H1 (cell line): ENCODE results near the gene LNX2. TPM values are rescaled to one million over a fixed set of nuclear protein-coding genes. Genes with fewer than 3 reads are reported as not detected.

Experiments
- SAP30 ChIP-seq: fragments of 300-600 bp; sonication (generic); IDR thresholded peaks from 2 replicates; pipeline ENCODE4 v1.7.1; 2012; ENCODE audit warnings: low read length, moderate library complexity, mild to moderate bottlenecking, inconsistent platforms; ENCODE audit not compliant: insufficient read depth, insufficient replicate concordance
- SUZ12 ChIP-seq: fragments of 200-600 bp; sonication (generic); IDR thresholded peaks from 2 replicates; pipeline ENCODE4 v1.6.1; 2012; ENCODE audit warnings: mild to moderate bottlenecking, inconsistent platforms, low read length, moderate library complexity, mixed read lengths
- polyA plus RNA-seq, 7 experiments: library from polyadenylated mRNA; depleted of rRNA in 3 of 7; stranded (reverse) in 5 of 7; unstranded in 2 of 7; fragments of >200 nt in 5 of 7; fragments of 200-250 nt in 2 of 7; gene quantifications; 1 replicate in 5 of 7; 2 replicates in 1 of 7; 4 replicates in 1 of 7; pipeline versions ENCODE4 v1.2.1 to v1.2.3, GENCODE V29; 2011 to 2013; ENCODE audit warnings: missing spikeins in 2 of 7, mixed read lengths in 2 of 7
- total RNA-seq: library from RNA; stranded (reverse); fragmentation: NEBNext Ultra II Directional; extraction: Animal tissue kit (Norgen Biotek cat#: 25700); gene quantifications from 2 replicates; pipeline ENCODE4 v1.2.1, GENCODE V29; 2021
- TF ChIP-seq, protein P1 (sequence below): IDR thresholded peaks from 2 replicates; pipeline ENCODE4 v1.6.1; 2012; ENCODE audit warnings: inconsistent platforms

Gene LNX2
- total and polyA plus RNA-seq, 2 of the 8 experiments (the other 6 are each of a cell fraction or from before 2014, with no cell fraction given), result 6.4 to 13.9 TPM

DNA sequence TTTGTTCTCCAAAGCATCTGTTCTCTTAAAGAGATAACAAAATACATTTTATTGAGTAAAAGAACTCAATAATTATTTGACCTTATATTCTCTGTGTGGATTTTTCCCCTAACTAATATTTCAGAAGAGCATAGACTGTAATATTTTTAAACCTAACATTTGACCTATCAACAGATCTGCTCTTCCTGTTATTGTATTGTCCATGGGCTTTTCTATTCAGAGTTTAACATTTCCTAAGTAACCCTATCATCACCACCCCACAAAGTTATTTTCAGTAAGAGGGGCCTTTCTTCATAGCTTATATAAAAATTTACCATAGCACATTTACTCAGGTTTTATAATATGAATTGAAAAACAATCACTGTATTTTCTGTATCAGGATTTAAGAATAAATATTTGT is 18.9 kb upstream of the LNX2 start (continued):
- TF ChIP-seq SAP30, result no peak
- TF ChIP-seq SUZ12, result no peak
- TF ChIP-seq, protein P1, sequence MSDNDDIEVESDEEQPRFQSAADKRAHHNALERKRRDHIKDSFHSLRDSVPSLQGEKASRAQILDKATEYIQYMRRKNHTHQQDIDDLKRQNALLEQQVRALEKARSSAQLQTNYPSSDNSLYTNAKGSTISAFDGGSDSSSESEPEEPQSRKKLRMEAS, result no peak
